ENCODE measurements around the gene RMC1.

DNA sequence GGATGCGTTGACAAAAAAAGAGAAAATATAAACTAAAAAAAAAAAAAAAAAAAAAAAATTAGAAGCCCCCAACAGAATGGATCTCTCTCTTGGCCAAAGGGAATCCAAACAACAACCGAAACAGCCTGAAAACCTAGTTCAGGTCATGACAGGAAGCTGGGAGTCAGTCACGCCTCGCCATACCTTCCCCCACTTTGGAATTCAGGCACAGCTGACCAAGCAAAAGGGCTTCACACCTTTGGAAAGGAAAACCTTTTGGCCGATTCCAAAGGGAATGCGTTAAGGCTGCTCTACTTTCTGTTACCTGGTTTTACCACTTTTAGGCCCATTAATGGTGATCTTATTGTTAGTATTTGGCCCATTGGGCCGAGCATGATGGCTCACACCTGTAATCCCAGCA, 17.9 kb upstream of the RMC1 start:
- no peak for TF ChIP-seq POLR2A (IDR thresholded peaks at IDR 0.05)
- TF ChIP-seq, protein P1, sequence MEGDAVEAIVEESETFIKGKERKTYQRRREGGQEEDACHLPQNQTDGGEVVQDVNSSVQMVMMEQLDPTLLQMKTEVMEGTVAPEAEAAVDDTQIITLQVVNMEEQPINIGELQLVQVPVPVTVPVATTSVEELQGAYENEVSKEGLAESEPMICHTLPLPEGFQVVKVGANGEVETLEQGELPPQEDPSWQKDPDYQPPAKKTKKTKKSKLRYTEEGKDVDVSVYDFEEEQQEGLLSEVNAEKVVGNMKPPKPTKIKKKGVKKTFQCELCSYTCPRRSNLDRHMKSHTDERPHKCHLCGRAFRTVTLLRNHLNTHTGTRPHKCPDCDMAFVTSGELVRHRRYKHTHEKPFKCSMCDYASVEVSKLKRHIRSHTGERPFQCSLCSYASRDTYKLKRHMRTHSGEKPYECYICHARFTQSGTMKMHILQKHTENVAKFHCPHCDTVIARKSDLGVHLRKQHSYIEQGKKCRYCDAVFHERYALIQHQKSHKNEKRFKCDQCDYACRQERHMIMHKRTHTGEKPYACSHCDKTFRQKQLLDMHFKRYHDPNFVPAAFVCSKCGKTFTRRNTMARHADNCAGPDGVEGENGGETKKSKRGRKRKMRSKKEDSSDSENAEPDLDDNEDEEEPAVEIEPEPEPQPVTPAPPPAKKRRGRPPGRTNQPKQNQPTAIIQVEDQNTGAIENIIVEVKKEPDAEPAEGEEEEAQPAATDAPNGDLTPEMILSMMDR (IDR thresholded peaks at IDR 0.05) = no peak
- no peak for TF ChIP-seq EP300 (IDR thresholded peaks at IDR 0.05)
